ENCODE data around the gene TEP1.

TEP1 gene

GRCh38 chr14:20417250-20418186 is 4.2 kb upstream of the TEP1 start:
- no peaks in the 10 kb centered on the region for H3K27me3 ChIP-seq (replicated peaks)
- H3K36me3 ChIP-seq (replicated peaks) = no peaks in the 10 kb centered on the region
- no peak for DNase-seq
- no peak overlapping the region for H3K27ac ChIP-seq
- in situ Hi-C loops (cut with HindIII; ENCODE audit: low pct_ligation_motif_present, low sequenced_read_pairs) = no loop called here
- H3K4me3 ChIP-seq (ENCODE audit: low read depth, low read length) = no peak overlapping the region
- TF ChIP-seq, protein P1, sequence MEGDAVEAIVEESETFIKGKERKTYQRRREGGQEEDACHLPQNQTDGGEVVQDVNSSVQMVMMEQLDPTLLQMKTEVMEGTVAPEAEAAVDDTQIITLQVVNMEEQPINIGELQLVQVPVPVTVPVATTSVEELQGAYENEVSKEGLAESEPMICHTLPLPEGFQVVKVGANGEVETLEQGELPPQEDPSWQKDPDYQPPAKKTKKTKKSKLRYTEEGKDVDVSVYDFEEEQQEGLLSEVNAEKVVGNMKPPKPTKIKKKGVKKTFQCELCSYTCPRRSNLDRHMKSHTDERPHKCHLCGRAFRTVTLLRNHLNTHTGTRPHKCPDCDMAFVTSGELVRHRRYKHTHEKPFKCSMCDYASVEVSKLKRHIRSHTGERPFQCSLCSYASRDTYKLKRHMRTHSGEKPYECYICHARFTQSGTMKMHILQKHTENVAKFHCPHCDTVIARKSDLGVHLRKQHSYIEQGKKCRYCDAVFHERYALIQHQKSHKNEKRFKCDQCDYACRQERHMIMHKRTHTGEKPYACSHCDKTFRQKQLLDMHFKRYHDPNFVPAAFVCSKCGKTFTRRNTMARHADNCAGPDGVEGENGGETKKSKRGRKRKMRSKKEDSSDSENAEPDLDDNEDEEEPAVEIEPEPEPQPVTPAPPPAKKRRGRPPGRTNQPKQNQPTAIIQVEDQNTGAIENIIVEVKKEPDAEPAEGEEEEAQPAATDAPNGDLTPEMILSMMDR (IDR thresholded peaks at IDR 0.05; ENCODE audit: low read depth, low read length, missing control alignments) = no peak

DNA sequence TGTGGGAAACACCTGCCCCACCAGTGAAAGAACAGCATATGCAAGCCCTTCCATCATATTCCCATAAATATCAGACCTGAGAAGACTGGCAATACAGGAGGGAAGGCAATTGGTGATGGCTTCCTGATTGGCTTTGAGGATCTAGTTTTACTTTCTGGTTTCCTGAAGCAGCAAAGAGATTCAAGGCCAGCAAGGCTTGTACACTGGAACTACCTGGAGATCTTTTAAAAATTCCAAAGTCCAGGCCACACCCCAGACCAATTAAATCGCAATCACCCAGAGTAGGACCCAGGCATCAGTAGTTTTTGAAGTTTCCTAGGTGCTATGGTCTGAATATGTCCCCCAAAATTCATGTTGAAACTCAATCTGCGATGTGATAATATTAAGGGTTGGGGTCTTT is 2.9 kb upstream of the TEP1 start:
- in situ Hi-C loops (cut with HindIII; ENCODE audit: low pct_ligation_motif_present, low sequenced_read_pairs) = no loop called here
- TF ChIP-seq, protein P1 (IDR thresholded peaks at IDR 0.05; ENCODE audit: low read depth, low read length, missing control alignments) = no peak
- no peaks in the 10 kb centered on the region for H3K36me3 ChIP-seq (replicated peaks)
- no peaks in the 10 kb centered on the region for H3K27me3 ChIP-seq (replicated peaks)
- DNase-seq = no peak
- no peak overlapping the region for H3K27ac ChIP-seq
- H3K4me3 ChIP-seq (ENCODE audit: low read depth, low read length) = no peak overlapping the region

- no peak overlapping the region for H3K4me3 ChIP-seq (ENCODE audit: low read depth, low read length)
- TF ChIP-seq, protein P1 (IDR thresholded peaks at IDR 0.05; ENCODE audit: low read depth, low read length, missing control alignments) = peak; percentile 70
- no peaks in the 10 kb centered on the region for H3K27me3 ChIP-seq (replicated peaks)
- peak; percentile 48 for DNase-seq
- in situ Hi-C loops (cut with HindIII; ENCODE audit: low pct_ligation_motif_present, low sequenced_read_pairs) = no loop called here
- H3K27ac ChIP-seq = no peak overlapping the region
- no peaks in the 10 kb centered on the region for H3K36me3 ChIP-seq (replicated peaks)
Measured at GRCh38 chr14:20415782-20416206, 2.5 kb upstream of the TEP1 start.

DNA sequence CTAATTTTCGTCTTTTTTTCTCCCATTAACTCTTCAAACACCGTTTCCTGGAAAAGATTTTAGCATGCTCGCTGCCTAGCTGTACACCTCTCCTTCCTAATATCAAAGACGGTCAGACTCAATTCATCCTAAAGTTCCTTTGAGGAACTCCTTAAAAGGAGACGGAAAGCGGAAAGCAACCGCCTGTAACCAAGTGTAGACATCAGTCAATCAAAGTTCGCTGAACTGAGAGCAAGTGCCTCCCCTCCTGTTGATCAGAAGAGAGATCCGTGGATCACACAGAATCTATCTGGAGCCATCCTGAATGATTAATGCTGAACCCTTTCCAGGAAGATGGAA is 412 bp upstream of the TEP1 start:
- in situ Hi-C loops (cut with HindIII; ENCODE audit: low pct_ligation_motif_present, low sequenced_read_pairs) = no loop called here
- Histone ChIP-seq H3K27ac (peak overlapping the region; percentile 78), H3K36me3 (replicated peaks) (no peaks in the 10 kb centered on the region), H3K4me3 (ENCODE audit: low read depth, low read length) (peak overlapping the region; percentile 94), H3K27me3 (replicated peaks) (no peaks in the 10 kb centered on the region)
- TF ChIP-seq, protein P1 (IDR thresholded peaks at IDR 0.05; ENCODE audit: low read depth, low read length, missing control alignments) = no peak
- no peak for DNase-seq

- peaks cover 5% of the 10 kb centered on the region for H3K36me3 ChIP-seq (replicated peaks)
- in situ Hi-C loops (cut with HindIII; ENCODE audit: low pct_ligation_motif_present, low sequenced_read_pairs) = no loop called here
- peak overlapping the region; percentile 78 for H3K27ac ChIP-seq
- DNase-seq = no peak
- H3K4me3 ChIP-seq (ENCODE audit: low read depth, low read length) = peak overlapping the region; percentile 94
- H3K27me3 ChIP-seq (replicated peaks) = no peaks in the 10 kb centered on the region
- TF ChIP-seq, protein P1 (IDR thresholded peaks at IDR 0.05; ENCODE audit: low read depth, low read length, missing control alignments) = no peak
Measured at GRCh38 chr14:20412411-20412810, 890 bp downstream of the TEP1 start.

Measured in brain microvascular endothelial cell (primary cell).